NCI-H524 (cell line): ENCODE results near the gene KIF5C.

Experiments used
- DNase-seq, 2 experiments: peaks; one replicate each; lab custom pipeline; 2025; lab: John Stamatoyannopoulos, UW

The KIF5C gene

DNA sequence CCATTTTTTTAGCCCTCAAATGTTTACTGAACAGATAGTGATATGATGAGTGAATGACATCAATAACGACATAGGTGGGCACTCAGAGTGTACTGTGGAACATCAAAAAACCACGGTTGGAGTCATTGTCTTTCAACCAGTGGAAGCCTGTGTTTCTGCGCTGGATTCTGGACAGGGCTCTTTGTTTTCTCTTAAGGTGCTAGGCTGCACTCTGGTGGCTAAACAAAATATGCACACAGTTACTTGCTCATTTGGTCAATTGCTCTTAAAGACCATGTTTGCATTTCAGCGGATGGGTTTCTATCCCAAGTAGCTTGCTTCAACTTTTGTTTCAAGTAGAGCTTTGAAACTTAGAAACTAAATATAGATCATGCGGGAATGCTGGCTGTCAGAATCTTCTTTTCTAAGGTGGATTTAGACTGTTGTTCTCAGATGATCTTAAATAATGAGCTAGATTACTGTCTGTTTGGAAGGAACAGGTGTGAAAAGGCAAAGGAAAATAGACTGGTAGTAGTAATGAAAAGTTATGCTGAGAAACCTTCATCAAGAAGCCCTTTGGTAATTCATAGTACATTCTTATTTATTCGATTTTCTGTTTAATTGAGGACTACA is 115.0 kb downstream of the KIF5C start:
- DNase-seq: peak; percentile 33 to 74

- DNase-seq: peak; percentile 4 to 32
Measured at GRCh38 chr2:148990968-148991367, 115.9 kb downstream of the KIF5C start.

DNA sequence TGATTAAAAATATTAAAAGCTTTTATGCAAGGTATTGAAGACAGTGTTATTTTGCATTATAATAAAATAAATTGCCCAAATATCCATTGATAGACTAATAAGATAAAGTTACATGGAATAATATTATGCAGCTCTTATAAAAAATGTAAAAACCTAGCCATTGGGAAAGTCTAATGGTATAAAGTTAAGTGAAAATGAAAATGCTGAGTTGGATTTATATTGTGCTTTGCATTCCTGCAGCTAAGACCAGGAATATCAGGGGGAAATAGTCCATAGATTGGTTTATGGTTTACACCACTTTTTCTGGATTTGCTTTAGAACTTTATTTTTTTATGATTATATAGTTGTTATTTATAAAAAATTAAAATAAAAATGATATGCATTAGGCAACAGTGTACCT is 117.4 kb downstream of the KIF5C start:
- DNase-seq: no peak

DNA sequence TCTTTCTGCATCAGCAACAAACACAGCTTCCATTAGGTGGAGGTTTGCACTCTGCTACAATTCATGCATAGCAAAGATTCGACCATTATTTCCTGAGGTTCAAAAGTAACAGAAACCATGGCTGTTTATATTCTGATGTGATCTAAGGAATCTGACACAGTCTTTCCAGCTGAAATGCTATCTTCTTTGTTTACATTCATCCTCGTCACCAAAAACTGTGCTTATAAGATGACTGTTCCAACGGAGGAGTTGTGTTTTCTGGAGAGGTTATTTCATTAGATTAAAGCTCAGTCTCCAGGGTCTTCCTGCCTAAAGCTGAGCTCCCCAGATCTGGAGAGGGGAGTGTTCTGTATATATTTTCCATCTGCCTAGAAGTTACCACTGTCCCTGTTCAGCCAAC is 118.3 kb downstream of the KIF5C start:
- DNase-seq: no peak

DNA sequence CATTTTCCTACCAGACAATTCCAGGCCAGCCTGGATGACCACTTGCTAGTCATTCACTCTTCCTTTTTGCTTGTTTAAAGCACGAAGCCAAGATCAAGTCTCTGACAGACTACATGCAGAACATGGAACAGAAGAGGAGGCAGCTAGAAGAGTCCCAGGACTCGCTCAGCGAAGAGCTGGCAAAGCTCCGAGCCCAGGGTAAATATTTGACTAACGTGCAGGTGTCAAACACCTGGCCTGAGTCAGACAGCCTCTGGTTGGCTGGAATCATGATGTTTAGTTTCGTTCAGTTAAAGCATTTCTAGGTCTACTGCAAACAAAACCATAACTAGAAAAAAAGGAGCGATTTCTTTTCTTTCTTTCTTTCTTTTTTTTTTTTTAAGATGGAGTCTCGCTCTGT is 119.3 kb downstream of the KIF5C start:
- DNase-seq: no peak

DNA sequence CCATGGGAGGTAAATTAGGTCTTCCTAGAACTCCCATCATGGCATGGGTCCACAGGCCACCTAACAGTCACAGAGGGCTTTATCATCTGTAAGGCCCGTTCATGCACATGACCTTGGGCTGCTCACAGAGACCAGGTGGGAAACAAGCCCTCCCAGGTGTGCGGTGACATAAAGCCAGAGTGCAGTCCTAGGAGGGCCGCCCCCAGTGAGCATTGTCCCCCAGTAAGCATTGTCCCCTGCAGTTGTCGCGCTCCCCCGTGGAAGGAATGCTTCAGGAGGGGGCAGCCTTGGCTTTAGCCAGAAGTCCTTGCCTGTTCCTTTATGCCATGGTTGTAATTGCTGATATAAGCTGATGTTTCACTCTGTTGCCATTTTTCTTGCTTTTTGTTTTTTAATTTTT is 121.8 kb downstream of the KIF5C start:
- DNase-seq: no peak

GRCh38 chr2:148998165-148998830 is 123.3 kb downstream of the KIF5C start:
- no peak for DNase-seq

DNA sequence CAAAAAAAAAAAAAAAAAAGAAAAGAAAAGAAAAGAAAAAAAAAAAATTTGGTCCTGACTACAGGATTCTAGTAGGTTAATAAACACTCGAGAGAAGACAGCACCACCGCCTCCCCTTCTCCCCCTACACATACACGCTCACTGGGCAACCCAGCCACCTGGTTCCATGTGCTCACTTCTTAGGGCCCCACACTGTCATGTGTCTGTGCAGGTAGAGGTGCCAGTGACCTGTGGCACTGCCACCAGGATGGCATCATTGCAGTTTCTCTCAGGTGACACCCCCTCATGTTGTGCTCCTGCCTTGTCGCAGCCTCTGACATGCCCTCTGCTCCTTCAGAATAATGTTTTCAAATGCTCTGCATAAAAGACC is 123.8 kb downstream of the KIF5C start:
- DNase-seq: no peak

- no peak for DNase-seq
Measured at GRCh38 chr2:148999451-148999921, 124.5 kb downstream of the KIF5C start.

GRCh38 chr2:149000158-149000938 is 125.3 kb downstream of the KIF5C start:
- no peak for DNase-seq

GRCh38 chr2:149001496-149001895 is 126.5 kb downstream of the KIF5C start:
- DNase-seq: no peak

GRCh38 chr2:149002378-149002890 is 127.4 kb downstream of the KIF5C start:
- DNase-seq: no peak

DNA sequence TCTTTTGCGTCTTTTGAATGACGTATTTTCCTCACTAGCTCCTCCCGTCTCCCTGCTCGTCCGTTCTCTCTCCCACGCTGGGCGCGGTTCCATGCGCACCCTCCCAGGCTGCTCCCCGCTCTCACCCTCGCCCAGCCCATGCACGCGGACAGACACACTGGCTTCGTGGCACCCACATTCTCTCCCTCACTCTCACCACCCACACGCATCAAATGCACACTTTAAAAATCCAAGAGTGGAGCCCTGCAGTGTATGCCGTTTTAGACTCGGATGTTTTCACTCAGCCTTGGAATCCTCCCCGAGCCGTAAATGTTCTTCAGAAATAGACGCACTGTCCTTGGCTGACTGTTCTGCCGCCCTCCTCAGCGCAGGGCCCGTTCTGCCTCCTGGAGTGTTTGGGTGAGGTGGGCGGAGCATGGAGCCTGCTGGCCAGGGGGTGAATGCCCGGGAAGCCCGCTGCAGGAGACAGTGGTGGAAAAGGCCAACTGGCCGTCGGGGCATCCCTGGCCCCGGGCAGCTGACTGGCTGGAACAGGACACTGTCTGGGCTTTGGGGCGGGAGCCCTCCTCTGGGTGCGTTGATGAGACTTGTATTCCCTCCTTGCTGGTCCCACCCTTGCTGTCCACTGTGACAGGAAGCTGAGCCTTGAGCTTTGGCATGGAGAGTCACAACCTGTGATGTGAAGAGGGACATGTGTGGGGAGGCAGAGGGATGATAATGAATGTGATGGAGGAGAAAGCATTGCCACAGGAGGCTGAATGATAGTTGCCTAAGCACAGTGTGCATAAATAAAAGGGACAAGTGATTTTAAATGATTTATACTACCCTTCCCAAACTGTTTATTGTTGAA is 128.1 kb downstream of the KIF5C start:
- no peak for DNase-seq

DNA sequence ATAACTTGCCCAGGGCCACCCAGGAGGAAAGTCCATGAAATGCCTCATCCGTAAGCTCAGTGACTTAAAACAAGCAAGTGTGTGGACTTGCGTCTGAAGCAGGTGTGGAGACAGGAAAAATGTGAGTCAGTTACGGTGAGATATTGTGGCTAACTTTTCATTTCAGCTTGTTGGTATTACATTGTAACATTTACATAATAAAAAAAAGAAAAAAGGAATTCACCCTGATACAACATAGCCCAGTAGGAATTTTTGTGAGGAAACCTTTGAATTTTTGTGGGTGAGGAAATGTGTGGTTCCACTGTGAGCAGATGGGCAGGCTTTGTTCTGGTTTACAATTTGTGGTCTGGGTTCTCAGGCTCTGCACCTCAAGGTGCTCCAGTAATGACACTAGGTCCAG is 129.8 kb downstream of the KIF5C start:
- no peak for DNase-seq

DNA sequence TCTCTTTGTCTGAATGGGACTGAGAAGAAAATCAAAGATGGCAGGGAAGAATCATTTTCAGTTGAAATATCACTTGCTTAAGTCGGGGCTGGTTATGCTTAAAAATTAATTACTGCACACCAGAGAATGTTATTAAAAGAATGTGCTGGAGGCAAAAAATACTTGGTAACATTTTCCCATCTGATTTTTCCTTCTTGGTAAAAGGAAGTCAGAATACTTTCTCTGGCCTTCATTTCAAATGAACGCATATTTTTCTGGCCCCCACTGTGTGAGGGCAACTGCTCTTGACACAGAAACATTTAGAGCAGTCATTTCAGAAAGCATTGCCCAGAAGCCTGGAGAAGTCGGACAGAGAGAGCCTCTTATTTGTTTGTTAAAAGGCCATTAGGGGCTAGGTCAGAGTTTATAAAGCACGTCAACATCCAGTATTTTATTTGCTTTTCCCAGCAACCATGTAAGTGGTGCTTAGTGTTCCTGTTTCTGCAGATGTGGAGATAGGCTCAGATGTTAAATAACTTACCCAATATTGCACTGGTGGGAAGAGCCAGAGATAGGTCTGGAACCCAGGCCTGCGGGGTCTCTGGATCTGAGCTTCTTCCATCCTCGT is 130.5 kb downstream of the KIF5C start:
- DNase-seq: no peak

GRCh38 chr2:149006883-149007543 is 132.0 kb downstream of the KIF5C start:
- DNase-seq: no peak

DNA sequence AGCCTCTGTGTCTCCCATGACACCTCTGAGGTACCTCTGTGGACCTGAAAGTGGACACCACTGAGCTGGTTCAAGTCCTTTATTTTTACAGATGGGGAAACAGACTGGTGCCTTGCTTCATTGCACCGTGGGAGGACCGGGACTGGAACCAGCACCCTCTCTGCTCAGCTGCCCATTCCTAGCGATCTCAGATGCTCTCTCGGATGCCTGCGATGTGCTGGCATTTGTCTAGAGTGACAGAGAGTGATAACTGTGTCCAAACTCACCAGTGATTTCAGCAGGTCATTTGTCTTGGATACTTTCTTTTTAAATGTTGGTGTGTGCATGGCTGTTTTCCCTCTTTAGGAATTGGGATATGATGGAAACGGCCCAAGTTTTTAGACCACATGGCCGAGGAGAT is 133.4 kb downstream of the KIF5C start:
- DNase-seq: no peak

GRCh38 chr2:149009576-149010461 is 134.8 kb downstream of the KIF5C start:
- no peak for DNase-seq

DNA sequence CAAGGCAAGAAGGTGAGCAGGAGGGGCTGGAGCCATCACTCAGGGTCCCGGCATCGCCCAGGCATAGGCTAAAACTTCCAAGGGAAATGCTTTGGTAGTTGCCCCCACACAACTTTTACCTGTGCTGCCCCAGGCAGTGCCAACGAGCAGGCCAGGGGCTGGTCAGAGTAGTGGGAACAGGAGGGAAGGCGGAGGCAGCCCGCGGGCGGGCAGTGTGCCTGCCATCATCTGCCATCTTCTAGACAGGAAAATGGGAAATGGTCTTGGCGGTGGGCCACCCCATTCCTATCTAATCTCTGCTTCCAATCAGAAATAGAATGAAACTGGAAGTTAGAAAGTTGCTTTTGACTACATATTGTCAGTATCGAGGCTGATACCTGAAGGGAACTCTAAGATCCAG is 137.5 kb downstream of the KIF5C start:
- DNase-seq: no peak

DNA sequence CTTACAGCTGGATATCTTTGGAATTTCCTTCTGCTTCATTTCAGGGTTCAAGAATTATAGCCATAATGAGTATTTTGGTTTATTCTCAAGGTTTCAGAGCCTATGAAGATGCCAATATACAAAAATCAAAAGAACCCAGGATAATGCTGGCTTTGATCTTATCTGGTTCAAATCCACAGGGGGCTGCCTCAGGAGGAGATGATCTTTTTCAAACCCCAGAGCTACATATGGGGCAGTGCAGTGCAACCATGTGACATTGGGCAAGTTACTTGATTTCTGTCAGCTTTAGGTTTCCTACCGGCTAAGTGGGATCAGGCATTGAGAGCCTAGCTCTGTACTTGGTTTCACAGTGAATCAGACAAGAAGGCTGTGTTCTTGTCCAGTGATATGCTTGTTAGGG is 140.5 kb downstream of the KIF5C start:
- no peak for DNase-seq
